ENCODE data around the gene PRKRA.

PRKRA gene

DNA sequence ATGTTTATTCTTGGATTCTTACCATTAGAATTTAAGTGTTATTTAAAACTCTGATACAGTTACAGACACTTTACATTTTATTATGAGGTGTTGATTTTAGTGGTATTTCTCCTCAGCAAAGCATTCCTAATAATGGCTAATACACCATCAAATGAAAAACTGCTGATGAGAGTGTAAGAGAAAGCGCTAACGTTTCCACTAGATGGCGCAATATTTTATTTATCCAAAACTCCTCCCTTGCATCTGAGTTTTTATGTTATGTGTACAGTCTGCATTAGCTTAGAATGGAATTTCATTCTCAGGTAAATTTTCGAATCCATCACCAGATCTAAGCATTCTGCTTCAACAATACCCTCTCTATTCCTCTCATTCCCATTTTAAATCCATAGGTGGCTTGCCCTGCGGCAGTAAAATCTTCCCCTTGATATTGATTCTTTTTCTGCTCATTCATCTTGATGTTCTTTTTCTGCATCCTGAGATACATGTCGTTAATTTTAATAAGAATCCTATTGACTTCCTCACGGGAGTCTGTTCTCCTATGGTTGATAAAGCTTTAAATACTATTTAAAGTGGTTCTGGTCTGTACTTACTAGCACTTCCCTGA lies 53.9 kb downstream of the PRKRA start:
- no peaks in the 10 kb centered on the region for H3K36me3 ChIP-seq (ENCODE audit: control insufficient read depth, insufficient read depth, low read length)
- no peaks in the 10 kb centered on the region for H3K4me1 ChIP-seq (ENCODE audit: control insufficient read depth, insufficient read depth, low read length)
- WGBS, 2 experiments: 21 to 50% methylated on average over 3 to 6 of the region's 7 CpGs
- H3K27me3 ChIP-seq (ENCODE audit: control insufficient read depth, insufficient read depth, low read length, poor library complexity, severe bottlenecking): no peaks in the 10 kb centered on the region
- no peak overlapping the region for H3K27ac ChIP-seq (ENCODE audit: insufficient read depth, low read depth, low read length, poor library complexity, severe bottlenecking)
- H3K4me3 ChIP-seq (ENCODE audit: insufficient read depth, low read depth, low read length): no peak overlapping the region
- no peaks in the 10 kb centered on the region for H3K9me3 ChIP-seq (ENCODE audit: control insufficient read depth, low read length)

GRCh38 chr2:178395941-178396570 lies 54.9 kb downstream of the PRKRA start:
- no peaks in the 10 kb centered on the region for H3K36me3 ChIP-seq (ENCODE audit: control insufficient read depth, insufficient read depth, low read length)
- H3K27ac ChIP-seq (ENCODE audit: insufficient read depth, low read depth, low read length, poor library complexity, severe bottlenecking): no peak overlapping the region
- H3K4me1 ChIP-seq (ENCODE audit: control insufficient read depth, insufficient read depth, low read length): no peaks in the 10 kb centered on the region
- no peak overlapping the region for H3K4me3 ChIP-seq (ENCODE audit: insufficient read depth, low read depth, low read length)
- no peaks in the 10 kb centered on the region for H3K9me3 ChIP-seq (ENCODE audit: control insufficient read depth, low read length)
- 86 to 99% methylated on average over 5 to 8 of the region's 8 CpGs for WGBS, 2 experiments
- no peaks in the 10 kb centered on the region for H3K27me3 ChIP-seq (ENCODE audit: control insufficient read depth, insufficient read depth, low read length, poor library complexity, severe bottlenecking)

DNA sequence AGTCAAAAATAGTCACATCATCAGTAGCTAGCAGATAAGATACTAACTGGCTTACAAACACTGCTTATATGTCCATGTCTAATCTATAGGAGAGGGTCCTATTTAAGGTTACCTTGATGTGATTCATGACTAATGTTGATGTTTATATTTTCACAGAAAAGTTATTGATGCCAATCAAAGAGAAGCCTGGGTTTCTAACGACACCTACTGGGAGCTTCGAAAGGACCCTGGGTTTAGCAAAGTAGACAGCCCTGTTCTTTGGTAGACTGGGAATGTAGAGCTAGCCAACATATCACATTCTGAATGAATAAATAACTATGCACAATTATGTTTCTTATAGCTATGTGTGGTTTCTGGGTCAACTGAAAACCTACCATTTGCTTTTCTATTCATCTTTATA lies 55.7 kb downstream of the PRKRA start:
- Histone ChIP-seq H3K4me1 (ENCODE audit: control insufficient read depth, insufficient read depth, low read length) (no peaks in the 10 kb centered on the region), H3K9me3 (ENCODE audit: control insufficient read depth, low read length) (no peaks in the 10 kb centered on the region), H3K27ac (ENCODE audit: insufficient read depth, low read depth, low read length, poor library complexity, severe bottlenecking) (no peak overlapping the region), H3K4me3 (ENCODE audit: insufficient read depth, low read depth, low read length) (no peak overlapping the region), H3K36me3 (ENCODE audit: control insufficient read depth, insufficient read depth, low read length) (no peaks in the 10 kb centered on the region), H3K27me3 (ENCODE audit: control insufficient read depth, insufficient read depth, low read length, poor library complexity, severe bottlenecking) (no peaks in the 10 kb centered on the region)
- 92 to 100% methylated on average over 2 of the region's 2 CpGs for WGBS, 2 experiments

DNA sequence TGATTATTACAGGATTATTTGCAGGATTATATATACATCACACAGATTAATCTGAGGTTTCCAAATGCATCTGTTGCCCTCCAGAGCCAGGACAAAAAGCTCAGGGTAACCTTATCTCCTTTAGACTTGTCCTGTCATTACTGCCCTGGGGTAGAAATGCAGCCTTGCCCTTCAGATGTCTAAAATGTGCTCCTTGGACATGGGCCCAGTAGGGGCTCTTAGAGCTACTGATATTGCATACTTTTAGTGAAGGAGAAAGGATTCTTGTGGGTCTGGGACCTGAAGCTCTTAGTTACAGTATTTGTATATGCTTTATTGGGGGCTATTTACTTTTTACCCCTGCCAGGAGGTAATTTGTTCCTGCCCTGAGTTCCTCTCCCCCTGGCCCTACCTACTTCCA lies 56.1 kb downstream of the PRKRA start:
- H3K36me3 ChIP-seq (ENCODE audit: control insufficient read depth, insufficient read depth, low read length): no peaks in the 10 kb centered on the region
- no peak overlapping the region for H3K4me3 ChIP-seq (ENCODE audit: insufficient read depth, low read depth, low read length)
- H3K9me3 ChIP-seq (ENCODE audit: control insufficient read depth, low read length): no peaks in the 10 kb centered on the region
- no peaks in the 10 kb centered on the region for H3K4me1 ChIP-seq (ENCODE audit: control insufficient read depth, insufficient read depth, low read length)
- H3K27me3 ChIP-seq (ENCODE audit: control insufficient read depth, insufficient read depth, low read length, poor library complexity, severe bottlenecking): no peaks in the 10 kb centered on the region
- H3K27ac ChIP-seq (ENCODE audit: insufficient read depth, low read depth, low read length, poor library complexity, severe bottlenecking): no peak overlapping the region

DNA sequence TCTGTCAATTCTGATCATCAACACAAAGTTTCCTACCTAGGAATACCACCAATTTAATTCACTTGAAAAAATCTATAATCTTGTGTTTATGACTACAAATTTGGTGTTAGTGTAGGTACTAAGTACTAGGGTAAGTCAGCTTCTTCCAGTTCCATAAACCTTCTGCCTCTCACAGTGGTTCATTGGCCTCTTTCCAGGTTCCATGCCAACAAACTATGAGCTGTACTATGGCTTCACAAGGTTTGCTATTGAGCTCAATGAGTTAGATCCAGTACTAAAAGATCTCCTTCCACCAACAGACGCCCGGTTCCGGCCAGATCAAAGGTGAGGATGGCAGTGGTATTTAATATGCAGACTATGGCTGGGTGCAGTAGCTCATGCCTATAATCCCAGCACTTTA lies 58.8 kb downstream of the PRKRA start:
- no peak overlapping the region for H3K27ac ChIP-seq (ENCODE audit: insufficient read depth, low read depth, low read length, poor library complexity, severe bottlenecking)
- H3K4me3 ChIP-seq (ENCODE audit: insufficient read depth, low read depth, low read length): no peak overlapping the region
- H3K9me3 ChIP-seq (ENCODE audit: control insufficient read depth, low read length): no peaks in the 10 kb centered on the region
- H3K27me3 ChIP-seq (ENCODE audit: control insufficient read depth, insufficient read depth, low read length, poor library complexity, severe bottlenecking): no peaks in the 10 kb centered on the region
- 97 to 100% methylated on average over 1 to 3 of the region's 3 CpGs for WGBS, 2 experiments
- no peaks in the 10 kb centered on the region for H3K36me3 ChIP-seq (ENCODE audit: control insufficient read depth, insufficient read depth, low read length)
- H3K4me1 ChIP-seq (ENCODE audit: control insufficient read depth, insufficient read depth, low read length): no peaks in the 10 kb centered on the region

DNA sequence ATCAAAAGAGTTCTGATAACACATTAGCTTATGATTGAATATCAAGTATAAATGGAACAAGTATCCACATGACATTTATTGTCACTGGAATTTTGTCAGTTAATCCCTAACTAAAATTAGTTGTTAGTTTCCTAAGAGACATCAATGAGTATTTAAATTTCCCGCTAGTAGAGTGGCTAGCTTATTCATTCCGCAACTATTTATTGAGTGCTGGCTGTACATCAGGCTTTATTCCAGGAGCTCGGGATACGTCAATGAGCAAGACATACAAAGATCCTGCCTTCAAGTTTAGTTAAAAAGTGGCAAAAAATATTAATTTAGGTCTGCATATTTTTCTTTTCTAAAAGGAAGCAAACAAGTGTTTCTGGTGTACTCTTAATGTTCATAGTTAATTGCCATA lies 59.3 kb downstream of the PRKRA start:
- Histone ChIP-seq H3K27me3 (ENCODE audit: control insufficient read depth, insufficient read depth, low read length, poor library complexity, severe bottlenecking) (no peaks in the 10 kb centered on the region), H3K9me3 (ENCODE audit: control insufficient read depth, low read length) (no peaks in the 10 kb centered on the region), H3K27ac (ENCODE audit: insufficient read depth, low read depth, low read length, poor library complexity, severe bottlenecking) (no peak overlapping the region), H3K36me3 (ENCODE audit: control insufficient read depth, insufficient read depth, low read length) (no peaks in the 10 kb centered on the region), H3K4me3 (ENCODE audit: insufficient read depth, low read depth, low read length) (no peak overlapping the region), H3K4me1 (ENCODE audit: control insufficient read depth, insufficient read depth, low read length) (no peaks in the 10 kb centered on the region)
- 94 to 99% methylated on average over 4 of the region's 4 CpGs for WGBS, 2 experiments

DNA sequence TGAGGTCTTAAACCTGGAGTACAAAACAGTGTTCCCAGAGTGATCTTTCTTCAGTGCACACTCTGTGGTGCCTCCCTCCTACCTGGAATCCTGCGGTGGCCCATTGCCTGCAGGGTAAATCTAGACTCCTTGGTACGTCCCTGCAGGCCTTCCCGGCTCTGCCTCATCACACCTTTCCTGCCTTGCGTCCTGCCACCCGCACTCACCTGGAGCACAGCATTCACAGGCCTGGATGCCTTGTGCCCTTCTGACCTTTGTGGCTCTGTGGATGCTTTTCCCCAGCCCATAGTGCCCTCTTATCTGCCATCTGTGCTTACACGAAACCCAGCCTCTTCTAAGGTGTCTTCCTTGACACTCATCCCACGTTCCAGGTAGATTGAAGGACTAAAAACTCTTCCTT lies 62.7 kb downstream of the PRKRA start:
- Histone ChIP-seq H3K9me3 (ENCODE audit: control insufficient read depth, low read length) (no peaks in the 10 kb centered on the region), H3K4me1 (ENCODE audit: control insufficient read depth, insufficient read depth, low read length) (no peaks in the 10 kb centered on the region), H3K4me3 (ENCODE audit: insufficient read depth, low read depth, low read length) (no peak overlapping the region), H3K27ac (ENCODE audit: insufficient read depth, low read depth, low read length, poor library complexity, severe bottlenecking) (no peak overlapping the region), H3K36me3 (ENCODE audit: control insufficient read depth, insufficient read depth, low read length) (no peaks in the 10 kb centered on the region), H3K27me3 (ENCODE audit: control insufficient read depth, insufficient read depth, low read length, poor library complexity, severe bottlenecking) (no peaks in the 10 kb centered on the region)
- WGBS, 2 experiments: 90 to 94% methylated on average over 6 to 7 of the region's 7 CpGs

DNA sequence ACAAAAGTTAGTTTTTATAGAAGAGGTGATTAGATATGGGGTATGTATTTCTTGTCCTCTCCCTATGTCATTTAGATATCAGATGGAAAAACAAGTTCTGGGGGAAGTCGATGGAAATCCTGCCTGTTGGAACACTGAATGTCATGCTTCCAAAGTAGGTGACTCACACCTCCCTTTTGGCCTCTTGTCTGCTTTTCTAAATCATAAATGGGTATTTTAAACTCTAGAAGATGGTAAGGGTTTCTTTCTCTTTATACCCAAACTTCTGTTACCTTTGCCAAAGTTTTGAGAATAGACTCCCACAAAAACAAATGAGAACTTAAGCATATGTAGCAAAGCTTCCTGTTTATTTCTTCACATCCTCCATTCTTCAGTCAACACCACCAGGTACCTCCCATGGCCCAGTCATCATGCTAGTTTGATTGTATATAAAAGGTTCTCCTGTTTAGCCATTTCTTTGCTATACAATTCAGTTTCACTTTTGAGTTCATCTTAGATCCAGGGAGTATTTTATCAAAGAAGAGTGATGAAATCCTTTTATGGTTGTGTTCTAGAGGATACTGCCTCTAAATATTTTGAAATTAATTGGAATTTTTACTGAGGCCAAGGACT lies 63.9 kb downstream of the PRKRA start:
- no peaks in the 10 kb centered on the region for H3K9me3 ChIP-seq (ENCODE audit: control insufficient read depth, low read length)

GRCh38 chr2:178385595-178386148 lies 65.3 kb downstream of the PRKRA start:
- no peak overlapping the region for H3K4me3 ChIP-seq (ENCODE audit: insufficient read depth, low read depth, low read length)
- H3K4me1 ChIP-seq (ENCODE audit: control insufficient read depth, insufficient read depth, low read length): no peaks in the 10 kb centered on the region

More for the DNA sequence above, 63.9 kb downstream of the PRKRA start:
- Histone ChIP-seq H3K4me1 (ENCODE audit: control insufficient read depth, insufficient read depth, low read length) (no peaks in the 10 kb centered on the region), H3K27ac (ENCODE audit: insufficient read depth, low read depth, low read length, poor library complexity, severe bottlenecking) (no peak overlapping the region), H3K36me3 (ENCODE audit: control insufficient read depth, insufficient read depth, low read length) (no peaks in the 10 kb centered on the region), H3K4me3 (ENCODE audit: insufficient read depth, low read depth, low read length) (no peak overlapping the region), H3K27me3 (ENCODE audit: control insufficient read depth, insufficient read depth, low read length, poor library complexity, severe bottlenecking) (no peaks in the 10 kb centered on the region)
- WGBS, 2 experiments: 100% methylated on average over 1 of the region's 1 CpG

GRCh38 chr2:178383718-178384117 lies 67.3 kb downstream of the PRKRA start:
- Histone ChIP-seq H3K4me1 (ENCODE audit: control insufficient read depth, insufficient read depth, low read length) (no peaks in the 10 kb centered on the region), H3K9me3 (ENCODE audit: control insufficient read depth, low read length) (no peaks in the 10 kb centered on the region), H3K36me3 (ENCODE audit: control insufficient read depth, insufficient read depth, low read length) (no peaks in the 10 kb centered on the region), H3K4me3 (ENCODE audit: insufficient read depth, low read depth, low read length) (no peak overlapping the region), H3K27me3 (ENCODE audit: control insufficient read depth, insufficient read depth, low read length, poor library complexity, severe bottlenecking) (no peaks in the 10 kb centered on the region), H3K27ac (ENCODE audit: insufficient read depth, low read depth, low read length, poor library complexity, severe bottlenecking) (no peak overlapping the region)
- 92 to 93% methylated on average over 5 of the region's 5 CpGs for WGBS, 2 experiments

More at GRCh38 chr2:178385595-178386148, 65.3 kb downstream of the PRKRA start:
- H3K36me3 ChIP-seq (ENCODE audit: control insufficient read depth, insufficient read depth, low read length): no peaks in the 10 kb centered on the region
- no peaks in the 10 kb centered on the region for H3K27me3 ChIP-seq (ENCODE audit: control insufficient read depth, insufficient read depth, low read length, poor library complexity, severe bottlenecking)
- no peak overlapping the region for H3K27ac ChIP-seq (ENCODE audit: insufficient read depth, low read depth, low read length, poor library complexity, severe bottlenecking)
- no peaks in the 10 kb centered on the region for H3K9me3 ChIP-seq (ENCODE audit: control insufficient read depth, low read length)
- 88 to 90% methylated on average over 3 to 4 of the region's 4 CpGs for WGBS, 2 experiments
